Adrenal gland (tissue), 5 donors: Measurements from ENCODE around the gene SOX4.

Source experiments
- CTCF ChIP-seq, 6 experiments: fragments of 450-650 bp in 4 of 6; fragments of 200-600 bp in 2 of 6; sonication (generic) in 1 of 6; IDR thresholded peaks; 1 replicate in 5 of 6; 2 replicates in 1 of 6; pipeline versions ENCODE4 v1.5.1 to v1.8.0; 2016 to 2021; ENCODE audit warnings: antibody characterized with exemption in 6 of 6, mild to moderate bottlenecking in 2 of 6, moderate library complexity in 1 of 6
- POLR2A ChIP-seq, 2 donors: fragments of 450-650 bp; IDR thresholded peaks; one replicate each; pipeline ENCODE4 v1.6.1; 2017; ENCODE audit warnings: antibody characterized with exemption in 2 of 2, mild to moderate bottlenecking in 2 of 2, moderate library complexity in 1 of 2
- donor health status: DM: no; HTN: no; CAD: no.

- TF ChIP-seq CTCF (IDR thresholded peaks at IDR 0.05) (no peak), POLR2A (IDR thresholded peaks at IDR 0.05) (no peak)
Observed at GRCh38 chr6:21628160-21628559, 34.6 kb downstream of the SOX4 start.
